GM19043 (cell line): ENCODE data around the gene HSF4.
"Not testable (repeated sequence)": the region's sequence is repeated elsewhere in the genome, so short reads cannot be mapped to it uniquely, and the experiment has no call there.

Experiments used
- ATAC-seq: cut with Tn5 transposase; IDR thresholded peaks from one replicate; pipeline ENCODE4 v1.9.1; 2021; ENCODE audit warnings: low read depth; ENCODE audit not compliant: unreplicated experiment

HSF4 gene

GRCh38 chr16:67164599-67165061 lies at the start of gene HSF4:
TSS of gene HSF4 (plus strand) at chr16:67164745. CDS start at chr16:67164812, 67 bp downstream.
- ATAC-seq = no peak

GRCh38 chr16:67114793-67115192 lies 49.8 kb upstream of the HSF4 start:
- no peak for ATAC-seq

- no peak for ATAC-seq
Measured at GRCh38 chr16:67115639-67116038, 48.9 kb upstream of the HSF4 start.

- ATAC-seq = no peak
Measured at GRCh38 chr16:67116388-67117311, 47.9 kb upstream of the HSF4 start.

GRCh38 chr16:67117716-67118115 lies 46.8 kb upstream of the HSF4 start:
- ATAC-seq = no peak

- ATAC-seq = no peak
Measured at GRCh38 chr16:67120025-67120424, 44.5 kb upstream of the HSF4 start.

- not testable (repeated sequence) for ATAC-seq
Measured at GRCh38 chr16:67122799-67123198, 41.7 kb upstream of the HSF4 start.

- no peak for ATAC-seq
Measured at GRCh38 chr16:67128417-67128816, 36.1 kb upstream of the HSF4 start.

- ATAC-seq = no peak
Measured at GRCh38 chr16:67128887-67129286, 35.7 kb upstream of the HSF4 start.

- no peak for ATAC-seq
Measured at GRCh38 chr16:67129422-67129821, 35.1 kb upstream of the HSF4 start.

- no peak for ATAC-seq
Measured at GRCh38 chr16:67137605-67138004, 26.9 kb upstream of the HSF4 start.

GRCh38 chr16:67141391-67141790 lies 23.2 kb upstream of the HSF4 start:
- no peak for ATAC-seq

GRCh38 chr16:67142342-67142741 lies 22.2 kb upstream of the HSF4 start:
- ATAC-seq = no peak

- ATAC-seq = no peak
Measured at GRCh38 chr16:67144943-67145342, 19.6 kb upstream of the HSF4 start.

GRCh38 chr16:67145746-67146145 lies 18.8 kb upstream of the HSF4 start:
- no peak for ATAC-seq

- no peak for ATAC-seq
Measured at GRCh38 chr16:67146523-67147357, 17.8 kb upstream of the HSF4 start.

GRCh38 chr16:67147437-67148140 lies 17.0 kb upstream of the HSF4 start:
- ATAC-seq = no peak

- no peak for ATAC-seq
Measured at GRCh38 chr16:67148221-67148620, 16.3 kb upstream of the HSF4 start.

- no peak for ATAC-seq
Measured at GRCh38 chr16:67148656-67149275, 15.8 kb upstream of the HSF4 start.
